Measurements from ENCODE around the gene CCT3.

- TF ChIP-seq CTCF (IDR thresholded peaks at IDR 0.05 in 2 of 3, conservative IDR thresholded peaks at IDR 0.05 in 1 of 3; ENCODE audit: borderline replicate concordance in 1 of 3, insufficient read depth in 1 of 3, low read depth in 2 of 3, low read length in 2 of 3), result no peak
- no peak for TF ChIP-seq EGR1 (IDR thresholded peaks at IDR 0.05; ENCODE audit: low read depth)
- TF ChIP-seq POLR2AphosphoS5 (IDR thresholded peaks at IDR 0.05; ENCODE audit: low read depth, low read length), result no peak
- TF ChIP-seq, protein P1, sequence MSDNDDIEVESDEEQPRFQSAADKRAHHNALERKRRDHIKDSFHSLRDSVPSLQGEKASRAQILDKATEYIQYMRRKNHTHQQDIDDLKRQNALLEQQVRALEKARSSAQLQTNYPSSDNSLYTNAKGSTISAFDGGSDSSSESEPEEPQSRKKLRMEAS (IDR thresholded peaks at IDR 0.05), result no peak
- TF ChIP-seq SRF (IDR thresholded peaks at IDR 0.05; ENCODE audit: low read depth), result no peak
- no peak for TF ChIP-seq REST (IDR thresholded peaks at IDR 0.05; ENCODE audit: low read depth)
- no peak for TF ChIP-seq POLR2A (IDR thresholded peaks at IDR 0.05; ENCODE audit: borderline replicate concordance, extremely low read depth, insufficient read depth, insufficient read length)
- TF ChIP-seq ZNF274 (IDR thresholded peaks at IDR 0.05; ENCODE audit: low read depth, low read length), result no peak
- no peak for TF ChIP-seq SP1 (IDR thresholded peaks at IDR 0.05; ENCODE audit: low read depth)
- TF ChIP-seq RAD21 (IDR thresholded peaks at IDR 0.05; ENCODE audit: low read depth), result no peak
- no peak for TF ChIP-seq ELF1 (IDR thresholded peaks at IDR 0.05; ENCODE audit: borderline replicate concordance, low read depth)
These were observed 34.1 kb upstream of the CCT3 start for GRCh38 chr1:156372265-156372586.

All from HCT116 (cell line).